Measurements from ENCODE around the gene PEDS1. TPM values are rescaled to one million over a fixed set of nuclear protein-coding genes. Genes with fewer than 3 reads are reported as not detected.

Gene PEDS1
- total and polyA plus RNA-seq, 2 of the 13 experiments (the other 11 are each of a cell fraction or from before 2014, with no cell fraction given), result 30.5 to 93.9 TPM

DNA sequence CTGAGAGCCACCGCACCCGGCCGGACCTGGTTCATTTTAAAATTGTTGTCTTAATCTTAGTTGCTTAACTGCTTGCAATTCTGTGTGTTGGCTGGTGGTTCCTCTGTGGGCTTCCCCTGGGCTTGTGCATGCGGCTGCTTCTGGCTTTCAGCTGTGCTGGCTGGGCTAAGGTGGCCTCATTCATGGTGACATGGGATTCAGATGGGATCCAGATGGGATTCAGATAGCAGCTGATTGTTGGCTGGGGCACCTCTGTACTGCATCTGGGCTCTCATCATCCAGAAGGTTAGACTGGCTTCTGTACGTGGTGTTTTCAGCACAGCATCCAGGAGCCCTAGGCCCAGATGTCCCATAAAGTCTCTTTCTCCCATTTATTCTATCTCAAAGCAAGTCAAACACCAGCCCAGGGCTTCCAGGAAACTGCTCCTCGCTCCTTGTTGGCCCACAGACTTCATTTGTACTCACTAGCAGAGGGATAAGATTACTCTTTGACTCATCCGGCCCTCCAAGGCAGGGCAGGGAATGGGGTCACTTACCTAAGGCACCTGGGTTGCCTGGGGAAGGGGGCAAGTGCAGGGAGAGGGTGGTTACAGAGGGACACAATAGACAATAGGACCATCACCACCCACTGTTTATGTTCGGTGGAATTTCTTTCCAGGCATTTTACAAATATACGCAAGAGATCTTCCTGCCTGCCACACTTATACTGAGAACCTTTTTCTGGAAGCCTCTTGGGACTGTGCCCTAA is 10.2 kb upstream of the PEDS1 start (continued):
- TF ChIP-seq, protein P1, sequence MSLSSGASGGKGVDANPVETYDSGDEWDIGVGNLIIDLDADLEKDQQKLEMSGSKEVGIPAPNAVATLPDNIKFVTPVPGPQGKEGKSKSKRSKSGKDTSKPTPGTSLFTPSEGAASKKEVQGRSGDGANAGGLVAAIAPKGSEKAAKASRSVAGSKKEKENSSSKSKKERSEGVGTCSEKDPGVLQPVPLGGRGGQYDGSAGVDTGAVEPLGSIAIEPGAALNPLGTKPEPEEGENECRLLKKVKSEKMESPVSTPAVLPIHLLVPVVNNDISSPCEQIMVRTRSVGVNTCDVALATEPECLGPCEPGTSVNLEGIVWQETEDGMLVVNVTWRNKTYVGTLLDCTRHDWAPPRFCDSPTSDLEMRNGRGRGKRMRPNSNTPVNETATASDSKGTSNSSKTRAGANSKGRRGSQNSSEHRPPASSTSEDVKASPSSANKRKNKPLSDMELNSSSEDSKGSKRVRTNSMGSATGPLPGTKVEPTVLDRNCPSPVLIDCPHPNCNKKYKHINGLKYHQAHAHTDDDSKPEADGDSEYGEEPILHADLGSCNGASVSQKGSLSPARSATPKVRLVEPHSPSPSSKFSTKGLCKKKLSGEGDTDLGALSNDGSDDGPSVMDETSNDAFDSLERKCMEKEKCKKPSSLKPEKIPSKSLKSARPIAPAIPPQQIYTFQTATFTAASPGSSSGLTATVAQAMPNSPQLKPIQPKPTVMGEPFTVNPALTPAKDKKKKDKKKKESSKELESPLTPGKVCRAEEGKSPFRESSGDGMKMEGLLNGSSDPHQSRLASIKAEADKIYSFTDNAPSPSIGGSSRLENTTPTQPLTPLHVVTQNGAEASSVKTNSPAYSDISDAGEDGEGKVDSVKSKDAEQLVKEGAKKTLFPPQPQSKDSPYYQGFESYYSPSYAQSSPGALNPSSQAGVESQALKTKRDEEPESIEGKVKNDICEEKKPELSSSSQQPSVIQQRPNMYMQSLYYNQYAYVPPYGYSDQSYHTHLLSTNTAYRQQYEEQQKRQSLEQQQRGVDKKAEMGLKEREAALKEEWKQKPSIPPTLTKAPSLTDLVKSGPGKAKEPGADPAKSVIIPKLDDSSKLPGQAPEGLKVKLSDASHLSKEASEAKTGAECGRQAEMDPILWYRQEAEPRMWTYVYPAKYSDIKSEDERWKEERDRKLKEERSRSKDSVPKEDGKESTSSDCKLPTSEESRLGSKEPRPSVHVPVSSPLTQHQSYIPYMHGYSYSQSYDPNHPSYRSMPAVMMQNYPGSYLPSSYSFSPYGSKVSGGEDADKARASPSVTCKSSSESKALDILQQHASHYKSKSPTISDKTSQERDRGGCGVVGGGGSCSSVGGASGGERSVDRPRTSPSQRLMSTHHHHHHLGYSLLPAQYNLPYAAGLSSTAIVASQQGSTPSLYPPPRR (CRISPR knock-in tag; IDR thresholded peaks at IDR 0.05; ENCODE audit: borderline replicate concordance), result no peak
- TF ChIP-seq KLF13 (CRISPR knock-in tag; IDR thresholded peaks at IDR 0.05), result no peak
- TF ChIP-seq FLYWCH1 (CRISPR knock-in tag; IDR thresholded peaks at IDR 0.05), result no peak
- no peak for TF ChIP-seq ZNF263 (CRISPR knock-in tag; IDR thresholded peaks at IDR 0.05)
- no peak for TF ChIP-seq HIVEP1 (CRISPR knock-in tag; IDR thresholded peaks at IDR 0.05)
- TF ChIP-seq, protein P2, sequence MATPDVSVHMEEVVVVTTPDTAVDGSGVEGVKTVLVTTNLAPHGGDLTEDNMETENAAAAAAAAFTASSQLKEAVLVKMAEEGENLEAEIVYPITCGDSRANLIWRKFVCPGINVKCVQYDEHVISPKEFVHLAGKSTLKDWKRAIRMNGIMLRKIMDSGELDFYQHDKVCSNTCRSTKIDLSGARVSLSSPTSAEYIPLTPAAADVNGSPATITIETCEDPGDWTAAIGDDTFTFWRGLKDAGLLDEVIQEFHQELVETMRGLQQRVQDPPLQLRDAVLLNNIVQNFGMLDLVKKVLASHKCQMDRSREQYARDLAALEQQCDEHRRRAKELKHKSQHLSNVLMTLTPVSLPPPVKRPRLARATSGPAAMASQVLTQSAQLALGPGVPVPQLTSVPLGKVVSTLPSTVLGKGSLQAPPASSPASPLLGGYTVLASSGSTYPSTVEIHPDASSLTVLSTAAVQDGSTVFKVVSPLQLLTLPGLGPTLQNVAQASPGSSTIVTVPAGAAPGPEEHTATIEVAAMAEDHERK (CRISPR knock-in tag; IDR thresholded peaks at IDR 0.05; ENCODE audit: low read depth), result no peak
- TF ChIP-seq KLF9 (CRISPR knock-in tag; IDR thresholded peaks at IDR 0.05; ENCODE audit: low read depth), result no peak
- no peak for TF ChIP-seq SALL2 (CRISPR knock-in tag; IDR thresholded peaks at IDR 0.05)
- no peak for TF ChIP-seq ZNF572 (CRISPR knock-in tag; IDR thresholded peaks at IDR 0.05)
- TF ChIP-seq ZNF562 (CRISPR knock-in tag; IDR thresholded peaks at IDR 0.05; ENCODE audit: borderline replicate concordance), result no peak
- TF ChIP-seq TEAD3 (CRISPR knock-in tag; optimal IDR thresholded peaks at IDR 0.05; ENCODE audit: borderline replicate concordance), result peak; percentile 51
- TF ChIP-seq ZZZ3 (CRISPR knock-in tag; IDR thresholded peaks at IDR 0.05; ENCODE audit: borderline replicate concordance), result no peak
- no peak for TF ChIP-seq ZFYVE20 (CRISPR knock-in tag; IDR thresholded peaks at IDR 0.05; ENCODE audit: borderline replicate concordance, low read depth)
- TF ChIP-seq MBD4 (IDR thresholded peaks at IDR 0.05; ENCODE audit: borderline replicate concordance, low read length), result no peak
- 0 out of 2 replicates have a peak, but pooled peaks have one; percentile 18 for TF ChIP-seq GATAD1 (CRISPR knock-in tag; IDR thresholded peaks at IDR 0.05)
- no peak for TF ChIP-seq ZNF432 (CRISPR knock-in tag; IDR thresholded peaks at IDR 0.05; ENCODE audit: borderline replicate concordance)
- no peak for TF ChIP-seq ZNF256 (CRISPR knock-in tag; conservative IDR thresholded peaks at IDR 0.05)
- TF ChIP-seq SALL1 (CRISPR knock-in tag; IDR thresholded peaks at IDR 0.05), result peak; percentile 38; the same call in 1 of the 2 replicates
- TF ChIP-seq ZNF552 (CRISPR knock-in tag; IDR thresholded peaks at IDR 0.05; ENCODE audit: borderline replicate concordance), result no peak
- 0 out of 2 replicates have a peak, but pooled peaks have one; percentile 40 for TF ChIP-seq ZNF75D (CRISPR knock-in tag; IDR thresholded peaks at IDR 0.05; ENCODE audit: borderline replicate concordance)
- peak; percentile 71 for TF ChIP-seq BCL6 (CRISPR knock-in tag; IDR thresholded peaks at IDR 0.05)
- no peak for TF ChIP-seq ZFP90 (CRISPR knock-in tag; IDR thresholded peaks at IDR 0.05; ENCODE audit: borderline replicate concordance)
- no peak for TF ChIP-seq BHLHE40 (IDR thresholded peaks at IDR 0.05; ENCODE audit: low read length)
- TF ChIP-seq REL (CRISPR knock-in tag; conservative IDR thresholded peaks at IDR 0.05), result no peak
- TF ChIP-seq NCOA2 (CRISPR knock-in tag; IDR thresholded peaks at IDR 0.05), result 0 out of 2 replicates have a peak, but pooled peaks have one; percentile 8

Measured in HepG2 (cell line).